RPMI8226 (cell line): ENCODE results near the gene MED13.
"Not testable (repeated sequence)": the region's sequence is repeated elsewhere in the genome, so short reads cannot be mapped to it uniquely, and the experiment has no call there.

ENCODE experiments used
- DNase-seq: peaks from one replicate; pipeline ENCODE4 v3.0.0-alpha.2; 2015

Gene MED13

DNA sequence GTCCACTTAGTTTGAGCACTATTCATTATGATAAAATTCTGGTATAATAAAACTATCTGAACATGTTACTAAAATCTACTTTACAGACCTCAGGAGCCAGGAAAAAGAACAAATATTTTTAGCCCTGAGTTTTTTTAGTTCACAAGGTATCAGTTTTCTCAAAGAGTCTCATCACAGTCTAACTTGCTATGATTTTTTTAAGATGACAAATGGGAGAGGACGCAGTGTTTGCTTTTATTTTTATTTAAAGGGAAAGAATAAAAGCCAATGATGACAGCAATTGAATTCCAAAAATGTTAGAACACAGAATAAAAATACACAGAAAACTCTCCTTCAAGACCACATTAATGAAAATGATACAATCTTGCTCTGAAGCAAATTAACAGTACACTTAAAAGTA lies 7.4 kb downstream of the MED13 start:
- DNase-seq = no peak

DNA sequence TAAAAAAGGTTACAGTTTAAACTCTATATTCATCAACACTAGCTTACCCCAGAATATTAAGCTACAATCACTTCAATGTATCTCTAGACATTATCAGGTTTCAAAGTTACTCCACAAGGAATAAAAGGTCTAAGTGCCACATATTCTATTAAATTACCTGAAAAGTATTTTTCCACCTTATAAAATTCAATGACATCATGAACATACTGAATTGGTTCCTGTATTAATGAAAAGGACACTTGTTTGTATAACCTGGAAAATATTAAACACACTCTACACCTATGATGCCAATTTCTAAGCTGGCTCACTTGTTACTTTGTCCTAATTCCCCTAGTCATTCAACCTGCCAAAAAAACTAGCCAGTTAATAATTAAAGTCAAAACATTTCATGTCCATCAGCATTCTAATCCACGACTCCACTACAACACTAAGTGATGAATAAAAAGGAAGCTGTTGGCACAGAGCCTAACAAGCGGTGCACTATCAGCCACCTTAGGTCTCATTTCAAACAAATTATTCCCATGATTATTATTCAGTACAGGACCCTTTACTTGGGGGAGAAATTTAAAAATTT lies 12.2 kb downstream of the MED13 start:
- DNase-seq = no peak

DNA sequence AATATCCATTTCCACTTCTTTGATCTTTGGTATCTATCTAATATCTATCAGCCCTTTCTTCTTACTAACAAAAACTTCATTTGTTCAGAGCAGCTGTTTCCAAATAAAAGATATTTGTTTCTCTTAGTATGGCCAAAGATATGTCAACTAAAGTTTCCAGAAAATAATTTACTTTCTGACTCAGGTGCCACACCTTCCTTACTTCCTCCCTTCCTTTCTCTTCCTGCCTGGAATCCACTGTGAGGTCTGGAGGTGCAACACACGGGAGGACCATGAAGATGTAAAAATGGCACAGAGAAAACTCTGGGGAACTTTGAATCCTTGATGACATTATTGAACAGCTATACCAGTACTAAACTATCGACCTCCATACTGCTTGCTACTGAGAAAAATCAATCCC lies 14.0 kb downstream of the MED13 start:
- DNase-seq = no peak

DNA sequence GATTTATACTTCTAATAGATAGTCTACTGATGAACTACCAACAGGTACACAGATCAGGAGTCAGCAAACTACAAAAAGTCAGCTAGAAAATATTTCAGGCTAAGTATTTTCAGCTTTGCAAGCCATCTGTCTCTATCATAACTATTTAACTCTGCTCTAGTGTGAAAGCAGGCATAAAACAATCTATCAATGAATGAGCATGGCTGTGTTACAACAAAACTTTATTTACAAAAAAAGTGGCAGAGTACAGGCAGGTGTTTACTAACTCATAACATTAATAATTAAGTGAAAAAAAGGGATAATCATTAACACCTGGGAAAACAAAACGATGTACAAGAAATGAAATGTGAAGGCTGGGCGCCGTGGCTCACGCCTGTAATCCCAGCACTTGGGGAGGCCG lies 15.8 kb downstream of the MED13 start:
- no peak for DNase-seq

DNA sequence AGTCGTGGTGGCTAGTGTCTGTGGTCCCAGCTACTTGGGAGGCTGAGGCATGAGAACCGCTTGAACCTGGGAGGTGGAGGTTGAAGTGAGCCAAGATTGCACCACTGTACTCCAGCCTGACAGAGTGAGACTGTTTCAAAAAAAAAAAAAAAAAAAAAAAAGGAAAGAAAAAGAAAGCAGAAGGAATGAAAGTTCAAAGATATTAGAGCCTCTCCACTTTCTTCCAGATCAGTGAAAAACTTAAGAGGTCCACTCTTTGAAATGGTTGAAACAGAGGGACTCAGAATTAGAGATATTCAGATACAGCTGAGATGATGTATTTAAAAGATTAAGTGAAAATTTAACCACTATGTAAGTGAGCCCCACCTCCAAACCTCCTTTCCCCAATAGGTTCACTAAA lies 16.8 kb downstream of the MED13 start:
- DNase-seq = no peak

DNA sequence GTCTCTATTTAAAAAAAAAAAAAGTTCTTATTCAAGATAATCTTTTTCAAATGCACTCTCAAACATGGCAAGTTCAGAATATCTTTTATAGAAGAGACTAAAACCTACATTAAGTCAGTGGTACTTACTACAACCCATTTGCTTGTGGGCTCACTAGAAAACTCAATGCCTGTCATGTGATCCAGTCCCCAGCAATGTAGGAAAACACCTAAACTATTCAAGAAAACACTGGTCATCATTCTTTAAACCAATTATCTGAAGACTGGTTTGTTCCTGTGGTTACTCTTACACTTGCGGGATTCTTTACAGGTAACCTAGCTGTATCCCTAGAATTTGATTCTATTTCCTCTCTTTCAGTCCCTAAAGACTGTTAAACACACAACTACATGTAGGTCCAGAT lies 19.6 kb downstream of the MED13 start:
- no peak for DNase-seq

DNA sequence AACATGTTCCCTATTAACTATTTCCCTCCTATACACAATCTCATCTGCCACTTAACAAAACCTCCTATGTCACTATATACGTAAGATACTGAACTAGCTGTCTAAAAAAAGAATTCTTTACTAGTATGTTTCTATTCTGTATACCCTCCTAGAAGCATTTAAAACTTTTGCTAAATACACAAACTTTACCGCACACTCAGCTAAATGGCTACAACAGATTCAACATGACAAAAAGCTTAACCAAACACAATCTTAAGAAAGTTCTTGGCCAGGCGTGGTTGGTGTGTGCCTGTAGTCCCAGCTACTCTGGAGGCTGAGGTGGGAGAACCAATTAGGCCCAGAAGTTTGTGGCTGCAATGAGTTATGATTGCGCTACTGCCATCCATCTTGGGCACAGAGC lies 20.0 kb downstream of the MED13 start:
- DNase-seq = no peak

DNA sequence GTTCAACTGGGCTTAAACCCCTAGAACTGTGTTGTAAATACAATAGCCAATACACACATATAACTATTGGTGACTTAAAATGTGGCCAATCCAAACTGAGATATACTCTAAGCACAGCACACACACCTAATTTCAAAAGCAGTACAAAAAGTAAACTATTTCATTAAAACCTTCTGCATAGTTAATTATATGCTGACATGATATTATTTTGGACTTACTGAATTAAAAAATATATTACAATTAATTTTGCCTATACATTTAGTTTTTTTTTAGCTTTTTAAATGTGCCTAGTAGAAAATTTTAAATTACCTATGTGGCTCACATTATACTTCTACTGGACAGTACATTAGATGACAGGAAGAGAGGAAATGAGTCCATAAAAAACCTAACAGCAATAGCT lies 21.5 kb downstream of the MED13 start:
- no peak for DNase-seq

DNA sequence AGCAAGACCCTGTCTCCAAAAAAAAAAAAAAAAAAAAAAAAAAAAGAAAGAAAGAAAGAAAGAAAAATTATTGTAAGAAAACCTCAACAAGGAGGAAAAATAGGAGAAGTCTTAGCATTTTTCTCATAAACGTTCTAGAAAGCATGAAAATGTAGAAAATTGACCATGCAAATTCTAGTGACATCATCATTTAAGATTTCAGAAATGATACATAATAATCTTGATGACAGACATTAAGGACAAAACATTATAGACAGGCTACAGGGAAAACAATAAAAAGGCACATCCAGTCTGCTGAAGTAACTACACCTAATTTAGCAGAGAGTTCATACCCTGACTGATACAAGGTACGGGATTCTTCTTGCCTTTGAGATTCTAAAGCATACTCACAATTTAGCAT lies 21.9 kb downstream of the MED13 start:
- DNase-seq = no peak

DNA sequence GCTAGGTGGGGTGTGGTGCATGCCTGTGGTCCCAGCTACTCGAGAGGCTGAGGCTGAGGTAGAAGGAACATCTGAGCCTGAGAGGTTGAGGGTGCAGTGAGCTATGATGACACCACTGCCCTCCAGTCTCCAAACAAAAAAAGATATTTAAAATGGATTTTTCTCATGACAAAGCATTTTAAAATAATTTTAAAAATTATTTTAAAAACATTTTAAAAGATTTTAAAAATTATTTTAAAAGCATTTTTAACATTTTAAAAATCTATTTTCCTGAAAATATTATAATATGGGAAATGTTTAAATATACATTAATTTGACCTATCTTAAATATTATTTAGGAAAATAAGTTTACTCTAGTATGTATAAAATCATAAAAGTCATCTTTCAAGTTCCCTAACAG lies 26.8 kb downstream of the MED13 start:
- DNase-seq = no peak

DNA sequence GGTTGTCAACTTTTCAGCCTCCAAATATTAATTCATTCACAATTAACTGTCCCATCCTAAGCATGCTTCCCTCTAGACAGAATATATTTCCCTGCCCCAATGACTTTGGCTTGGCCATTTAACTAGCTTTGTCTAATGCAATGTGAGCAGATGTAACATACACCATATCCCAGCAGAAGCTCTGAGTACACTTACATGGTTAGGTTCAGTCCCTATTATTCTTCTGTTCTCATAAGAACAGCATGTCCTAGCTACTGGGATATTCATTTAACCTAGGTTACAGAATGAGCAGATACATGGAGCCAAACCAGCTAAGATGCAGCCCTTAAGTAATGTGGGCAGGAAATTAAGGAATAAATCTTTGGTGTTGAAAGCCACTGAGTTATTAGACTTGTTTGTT lies 31.8 kb downstream of the MED13 start:
- no peak for DNase-seq

DNA sequence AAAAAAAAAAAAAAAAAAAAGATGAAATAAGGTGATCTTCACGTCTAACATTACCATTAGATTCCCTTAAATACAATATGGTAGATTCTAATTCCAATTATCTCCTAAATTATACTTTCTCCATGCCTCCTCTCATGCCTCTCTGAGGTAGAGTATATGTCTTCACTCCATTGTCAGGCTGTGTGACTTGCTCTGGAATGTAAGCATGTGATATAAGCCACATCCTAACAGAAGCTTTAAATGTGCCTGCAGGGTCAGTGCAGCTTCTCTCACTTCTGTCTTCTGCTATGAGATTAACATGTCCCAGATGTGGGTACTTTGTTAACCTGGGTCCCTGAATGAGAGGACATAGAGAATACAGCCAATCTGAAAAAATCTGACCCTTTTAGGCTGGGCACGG lies 32.6 kb downstream of the MED13 start:
- no peak for DNase-seq

DNA sequence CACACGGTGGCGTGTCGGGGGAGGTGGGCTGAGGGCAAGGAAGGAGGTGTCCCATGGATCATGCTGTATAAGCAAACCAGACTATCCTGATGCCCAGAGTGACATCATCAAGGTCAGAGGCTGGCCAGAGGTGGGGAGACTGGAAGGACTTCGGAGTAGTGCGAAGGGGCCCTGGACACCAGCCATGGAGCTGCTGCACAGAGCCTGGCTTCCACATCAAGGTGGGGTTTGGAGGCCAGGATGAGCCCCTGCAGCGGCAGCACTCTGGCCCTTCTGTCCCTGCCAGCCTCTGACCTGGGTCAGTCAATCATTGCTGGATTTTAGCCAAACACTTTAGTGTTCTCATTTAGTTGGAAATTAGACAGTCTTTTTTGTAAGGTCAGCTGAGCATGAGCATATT lies 34.8 kb downstream of the MED13 start:
- DNase-seq = no peak

DNA sequence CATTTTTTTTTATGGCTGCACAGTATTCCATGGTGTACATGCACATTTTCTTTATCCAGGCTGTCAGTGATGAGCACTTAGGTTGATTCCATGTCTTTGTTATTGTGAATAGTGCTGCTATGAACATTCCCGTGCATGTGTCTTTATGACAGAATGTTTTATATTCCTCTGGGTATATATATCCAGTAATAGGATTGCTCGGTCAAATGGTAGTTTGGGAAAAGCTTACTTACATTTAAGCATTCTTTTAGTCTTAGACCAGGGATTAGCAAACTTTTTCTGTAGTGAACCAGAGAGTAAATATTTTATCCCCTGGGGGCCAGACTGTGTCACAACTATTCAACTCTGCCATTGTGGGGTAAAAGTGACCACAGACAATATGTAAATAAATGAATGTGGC lies 40.2 kb downstream of the MED13 start:
- DNase-seq = no peak

DNA sequence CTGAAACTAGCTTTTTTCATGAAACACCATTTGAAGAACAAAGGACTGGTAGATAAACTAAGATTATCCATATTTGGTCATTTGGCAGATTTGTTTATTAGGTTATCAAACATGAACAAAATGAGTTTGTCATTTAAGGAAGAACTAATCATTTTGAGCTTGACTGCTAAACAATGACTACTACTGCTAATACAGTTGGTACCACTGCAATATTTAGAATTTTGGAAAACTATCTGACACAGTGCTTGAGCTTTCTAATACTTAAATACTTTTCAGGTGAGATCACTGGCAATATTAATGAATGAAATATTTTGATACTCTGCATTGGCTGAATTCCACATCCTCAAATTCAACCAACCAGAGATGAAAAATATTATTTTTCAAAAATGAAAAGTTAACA lies 47.2 kb downstream of the MED13 start:
- DNase-seq = no peak

DNA sequence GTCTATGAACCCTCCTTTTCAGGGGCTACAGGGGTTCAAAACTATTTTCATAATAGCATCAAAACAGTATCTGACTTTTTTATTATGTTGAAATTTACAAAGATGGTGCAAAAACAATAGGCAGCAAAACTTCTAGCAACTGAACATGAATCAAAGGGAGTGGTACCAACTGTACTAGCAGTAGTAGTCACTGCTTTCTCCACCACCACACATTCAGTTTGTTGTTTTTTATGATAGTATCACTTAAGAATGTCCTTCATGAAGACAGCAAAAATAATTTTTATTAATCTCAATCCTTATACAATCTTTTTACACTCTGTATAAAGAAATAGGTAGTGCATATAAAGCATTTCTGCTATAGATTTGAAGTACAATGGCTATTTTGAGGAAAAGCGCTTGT lies 47.6 kb downstream of the MED13 start:
- no peak for DNase-seq

DNA sequence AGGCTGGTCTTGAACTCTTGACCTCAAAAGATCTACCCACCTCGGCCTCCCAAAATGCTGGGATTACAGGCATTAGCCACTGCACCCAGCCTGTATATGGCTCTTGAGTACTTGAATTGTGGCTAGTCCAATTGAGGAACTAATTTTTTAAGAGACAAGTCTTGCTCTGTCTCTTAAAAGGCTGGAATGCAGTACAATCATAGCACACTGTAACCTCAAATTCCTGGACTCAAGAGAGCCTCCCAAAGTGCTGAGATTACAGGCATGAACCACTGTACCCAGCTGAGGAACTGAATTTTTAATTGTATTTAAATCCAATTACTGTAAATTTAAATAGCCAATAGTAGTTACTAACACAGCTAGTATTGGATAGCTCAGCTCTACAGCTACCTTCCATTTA lies 50.6 kb downstream of the MED13 start:
- DNase-seq = no peak

DNA sequence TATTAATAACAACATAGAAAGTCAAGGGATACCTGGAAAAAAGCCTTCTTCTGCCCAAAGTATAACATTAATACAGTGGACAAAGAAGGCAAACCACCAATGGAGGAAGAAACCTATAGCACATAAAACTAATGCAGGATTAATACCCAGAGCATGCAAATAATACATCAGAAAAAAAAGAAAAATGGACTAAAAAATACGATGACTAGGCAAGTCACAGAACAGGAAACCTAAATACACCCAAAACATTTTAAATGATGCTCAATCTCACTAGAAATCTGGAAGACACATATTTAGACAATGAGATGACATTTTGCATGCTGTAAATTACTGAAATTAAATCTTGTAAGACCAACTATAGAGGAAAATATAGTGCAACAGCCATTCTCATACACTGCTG lies 55.9 kb downstream of the MED13 start:
- DNase-seq = no peak

DNA sequence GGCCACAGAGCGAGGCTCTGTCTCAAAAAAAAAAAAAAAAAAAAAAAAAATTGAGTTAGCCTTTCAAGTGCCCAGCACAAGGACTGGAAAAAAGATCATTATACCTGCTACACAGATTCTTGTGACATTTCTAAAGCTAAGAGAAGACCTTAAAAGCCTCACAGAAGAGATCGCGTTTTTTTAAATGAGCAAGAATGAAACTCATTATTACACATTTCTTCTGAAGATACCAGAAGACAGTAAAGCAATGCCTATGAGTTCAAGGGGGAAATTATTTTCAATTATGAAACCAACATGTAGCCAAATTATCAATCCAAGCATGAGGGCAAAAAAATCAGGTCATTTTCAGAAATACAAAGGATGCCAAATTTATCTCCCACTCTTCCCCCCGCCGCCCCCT lies 56.8 kb downstream of the MED13 start:
- DNase-seq = no peak

DNA sequence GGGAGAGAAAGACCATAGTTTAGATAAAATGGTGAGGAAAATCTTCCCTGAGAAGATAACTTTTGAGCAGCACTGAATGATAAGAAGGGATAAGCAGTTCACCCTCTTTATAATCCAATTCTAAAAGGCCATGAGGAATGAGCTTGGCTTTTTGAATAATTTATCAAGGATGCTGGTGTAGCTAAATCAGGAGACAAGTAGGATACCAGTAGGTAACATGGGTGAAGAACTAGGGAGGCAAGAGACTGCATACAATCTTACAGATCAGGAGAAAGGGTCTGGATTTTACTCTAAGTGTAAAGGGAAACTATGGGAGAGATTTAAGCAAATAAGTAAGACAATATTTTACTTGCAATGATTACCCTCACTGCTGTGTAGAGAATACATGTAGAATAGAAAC lies 60.7 kb downstream of the MED13 start:
- no peak for DNase-seq

DNA sequence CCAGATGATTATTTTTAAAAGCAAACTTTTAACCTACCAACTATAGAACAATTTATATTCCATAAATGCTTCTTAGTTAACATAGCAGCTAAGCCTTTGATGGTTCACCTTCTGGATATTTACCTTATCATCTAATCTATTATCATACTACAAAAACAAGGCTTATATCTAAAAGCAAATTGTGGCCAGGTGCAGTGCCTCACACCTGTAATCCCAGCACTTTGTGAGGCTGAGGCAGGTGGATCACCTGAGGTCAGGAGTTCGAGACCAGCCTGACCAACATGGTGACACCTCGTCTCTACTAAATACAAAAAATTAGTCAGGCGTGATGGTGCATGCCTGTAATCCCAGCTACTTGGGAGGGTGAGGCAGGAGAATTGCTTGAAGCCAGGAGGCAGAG lies 61.9 kb downstream of the MED13 start:
- not testable (repeated sequence) for DNase-seq

DNA sequence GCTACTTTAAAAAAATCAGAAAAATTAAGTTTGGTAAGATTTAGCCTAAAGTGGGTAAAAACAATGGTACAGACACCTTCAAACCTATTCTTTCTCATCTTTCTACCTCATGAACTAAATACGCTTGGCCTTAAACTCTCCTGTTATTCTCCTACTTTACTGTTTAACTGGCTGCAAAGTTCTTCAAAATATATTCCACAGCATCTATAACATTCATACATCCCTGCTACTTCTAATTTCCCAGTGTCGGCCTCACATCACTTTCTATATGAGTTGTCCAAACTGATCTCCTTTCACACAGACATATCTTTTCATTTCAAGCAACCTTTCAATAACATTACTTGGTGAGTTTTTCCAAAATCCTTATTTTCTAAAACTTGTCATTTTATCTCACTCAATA lies 64.0 kb downstream of the MED13 start:
- no peak for DNase-seq

DNA sequence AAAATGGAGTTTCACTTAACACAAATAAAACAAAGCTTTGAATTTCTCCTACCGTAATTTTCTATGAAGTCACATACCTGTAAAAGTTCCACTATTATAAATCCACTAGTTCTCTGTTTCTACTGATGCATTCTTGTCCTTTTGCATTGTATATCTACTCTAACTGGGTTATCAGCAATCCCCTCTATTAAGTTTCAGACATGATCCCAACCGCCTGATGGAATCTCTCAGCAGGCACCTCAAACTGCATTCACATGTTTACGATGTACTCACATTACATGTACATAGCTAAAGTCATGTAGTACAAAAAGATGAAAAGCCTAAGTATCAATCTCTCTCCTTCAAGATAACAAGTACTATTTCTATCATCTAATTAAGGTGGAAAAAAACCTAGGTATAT lies 64.9 kb downstream of the MED13 start:
- DNase-seq = no peak

DNA sequence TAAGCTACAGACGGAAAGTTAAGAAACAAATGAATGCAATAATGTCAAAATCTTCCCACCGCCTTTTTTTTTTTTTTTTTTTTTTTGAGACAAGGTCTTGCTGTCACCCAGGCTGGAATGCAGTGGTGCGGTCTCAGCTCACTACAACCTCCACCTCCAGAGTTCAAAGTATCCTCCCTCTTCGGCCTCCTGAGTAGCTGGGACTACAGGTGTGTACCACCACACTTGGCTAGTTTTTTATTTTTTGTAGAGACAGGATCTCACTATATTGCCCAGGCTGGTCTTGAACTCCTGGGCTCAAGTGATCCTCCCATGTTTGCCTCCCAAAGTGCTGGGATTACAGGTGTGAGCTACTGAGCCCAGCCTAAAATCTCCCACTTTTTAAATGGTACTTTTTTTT lies 66.5 kb downstream of the MED13 start:
- DNase-seq = not testable (repeated sequence)

DNA sequence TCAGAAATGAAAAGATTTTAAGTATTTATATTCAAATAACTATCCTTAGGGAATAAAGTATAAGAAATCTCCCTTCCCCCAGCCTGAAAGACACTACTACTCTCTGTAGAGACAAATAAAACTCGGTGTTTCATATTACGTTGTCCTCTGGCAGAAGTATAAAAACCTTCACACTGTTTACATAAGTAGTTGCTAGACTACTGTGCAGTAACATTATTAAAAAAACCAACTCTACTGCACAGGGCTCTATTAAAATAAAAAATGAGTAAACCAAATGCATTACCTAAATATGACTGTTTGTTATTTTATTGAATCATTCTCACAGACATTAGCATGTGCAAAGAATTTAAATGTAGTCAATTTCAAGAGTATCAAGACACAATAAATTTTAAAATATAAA lies 67.4 kb downstream of the MED13 start:
- DNase-seq = no peak
